Ramos (cell line): ENCODE data around the gene NEGR1.
"Not testable (repeated sequence)": the region's sequence is repeated elsewhere in the genome, so short reads cannot be mapped to it uniquely, and the experiment has no call there.

ENCODE experiments used
- in situ Hi-C: fragments of 300-500 bp; cut with MboI; formaldehyde crosslinking; loops from one replicate; pipeline ENCODE4 v1.14.3; 2022; ENCODE audit warnings: low sequenced_read_pairs; ENCODE audit not compliant: unreplicated experiment

Gene NEGR1

GRCh38 chr1:71967670-71968069 lies 314.7 kb downstream of the NEGR1 start:
- in situ Hi-C loops = no loop called here

- in situ Hi-C loops = no loop called here
Observed at GRCh38 chr1:71964188-71964587, 318.2 kb downstream of the NEGR1 start.

GRCh38 chr1:71956613-71957285 lies 325.6 kb downstream of the NEGR1 start:
- in situ Hi-C loops = no loop called here

GRCh38 chr1:71950579-71950978 lies 331.8 kb downstream of the NEGR1 start:
- in situ Hi-C loops = no loop called here

- in situ Hi-C loops = no loop called here
Observed at GRCh38 chr1:71949681-71950080, 332.7 kb downstream of the NEGR1 start.

GRCh38 chr1:71948561-71948960 lies 333.8 kb downstream of the NEGR1 start:
- in situ Hi-C loops = no loop called here

- in situ Hi-C loops = no loop called here
Observed at GRCh38 chr1:71944006-71944405, 338.3 kb downstream of the NEGR1 start.

- in situ Hi-C loops = no loop called here
Observed at GRCh38 chr1:71940261-71940660, 342.1 kb downstream of the NEGR1 start.

- in situ Hi-C loops = no loop called here
Observed at GRCh38 chr1:71930511-71930910, 351.8 kb downstream of the NEGR1 start.

GRCh38 chr1:71921935-71922559 lies 360.3 kb downstream of the NEGR1 start:
- in situ Hi-C loops = no loop called here

- in situ Hi-C loops = no loop called here
Observed at GRCh38 chr1:71921204-71921603, 361.1 kb downstream of the NEGR1 start.

GRCh38 chr1:71920556-71920955 lies 361.8 kb downstream of the NEGR1 start:
- in situ Hi-C loops = no loop called here

GRCh38 chr1:71919811-71920509 lies 362.4 kb downstream of the NEGR1 start:
- in situ Hi-C loops = no loop called here

- in situ Hi-C loops = no loop called here
Observed at GRCh38 chr1:71918630-71919029, 363.7 kb downstream of the NEGR1 start.

GRCh38 chr1:71916894-71917293 lies 365.4 kb downstream of the NEGR1 start:
- in situ Hi-C loops = no loop called here

- in situ Hi-C loops = no loop called here
Observed at GRCh38 chr1:71914626-71915025, 367.7 kb downstream of the NEGR1 start.

GRCh38 chr1:71908871-71909390 lies 373.4 kb downstream of the NEGR1 start:
- in situ Hi-C loops = no loop called here

- in situ Hi-C loops = no loop called here
Observed at GRCh38 chr1:71908303-71908702, 374.0 kb downstream of the NEGR1 start.

- in situ Hi-C loops = no loop called here
Observed at GRCh38 chr1:71899881-71900280, 382.5 kb downstream of the NEGR1 start.

GRCh38 chr1:71888166-71888565 lies 394.2 kb downstream of the NEGR1 start:
- in situ Hi-C loops = not testable (repeated sequence)

GRCh38 chr1:71885171-71885570 lies 397.2 kb downstream of the NEGR1 start:
- in situ Hi-C loops = no loop called here
